K562 (cell line): ENCODE results near the gene HNF4A. TPM values are rescaled to one million over a fixed set of nuclear protein-coding genes. Genes with fewer than 3 reads are reported as not detected.

Source experiments
- ATAC-seq: fragments of 200-7000 bp; cut with Tn5 transposase; 3 replicates; pipeline ENCODE4 v1.9.1; 2020; ENCODE audit warnings: moderate library complexity
- BruUV-seq: library from RNA; stranded (reverse); fragments of 400-500 nt; replicated peaks from 2 replicates; lab custom pipeline; 2021; lab: Mats Ljungman, UMichigan
- CTCF ChIA-PET: fragments of 300-600 bp; formaldehyde crosslinking; extraction: SDS; loops from one replicate; lab custom pipeline; 2021; ENCODE audit warnings: low intra/inter-chr PET ratio; lab: Yijun Ruan, JAX
- POLR2A ChIA-PET: fragments of 300-600, 350-650 bp; sonication (Branson Sonifier 250); formaldehyde crosslinking; extraction: SDS; loops from one replicate; lab custom pipeline; 2021; ENCODE audit warnings: antibody characterized with exemption, inconsistent platforms; lab: Yijun Ruan, JAX
- DNase-seq, 4 experiments: peaks; one replicate each; pipeline versions ENCODE4 v3.0.0 to v3.0.0-alpha.2; 2011 to 2018; ENCODE audit warnings: low spot score in 3 of 4, mixed read lengths in 3 of 4; ENCODE audit errors: extremely low read depth in 1 of 4
- FAIRE-seq: peaks from 2 replicates; lab custom pipeline; 2011; peaks lifted over from hg19 to GRCh38; lab: Jason Lieb, UNC
- H2AFZ ChIP-seq: 2 replicates; pipeline ENCODE4 v1.6.0; 2011; ENCODE audit warnings: low read depth, low read length, control low read depth, inconsistent platforms
- H3K27ac ChIP-seq: fragments of 200-600 bp; 3 replicates; pipeline ENCODE4 v1.8.0; 2011; ENCODE audit warnings: low read depth, mild to moderate bottlenecking, control low read depth, inconsistent platforms, low read length, moderate library complexity, mixed read lengths; ENCODE audit errors: extremely low read depth
- H3K27me3 ChIP-seq, 2 experiments: fragments of 300-600 bp in 1 of 2; 2 replicates in 1 of 2; 3 replicates in 1 of 2; pipeline versions ENCODE4 v1.6.0 to v1.8.0; 2011; ENCODE audit warnings: inconsistent platforms in 2 of 2, low read length in 2 of 2, mild to moderate bottlenecking in 1 of 2, mixed read lengths in 1 of 2, moderate library complexity in 1 of 2; ENCODE audit not compliant: control insufficient read depth in 2 of 2, insufficient read depth in 2 of 2
- H3K36me3 ChIP-seq: fragments of 300-600 bp; 3 replicates; pipeline ENCODE4 v1.8.0; 2011; ENCODE audit warnings: mild to moderate bottlenecking, low read length, inconsistent platforms; ENCODE audit not compliant: control insufficient read depth, insufficient read depth
- H3K4me1 ChIP-seq, 2 experiments: fragments of 200-600 bp in 1 of 2; replicated peaks in 1 of 2; 2 replicates in 1 of 2; 3 replicates in 1 of 2; pipeline versions ENCODE4 v1.5.1 to v1.8.0; 2011; ENCODE audit warnings: inconsistent platforms in 2 of 2, low read length in 2 of 2, mild to moderate bottlenecking in 1 of 2, mixed read lengths in 1 of 2, moderate library complexity in 1 of 2; ENCODE audit not compliant: control insufficient read depth in 2 of 2, insufficient read depth in 2 of 2
- H3K4me2 ChIP-seq: 2 replicates; pipeline ENCODE4 v1.6.1; 2011; ENCODE audit warnings: low read length, control low read depth, inconsistent platforms, mixed read lengths; ENCODE audit not compliant: insufficient read depth
- H3K4me3 ChIP-seq: fragments of 200-600 bp; sonication (generic), shearing (Covaris generic); 2 replicates; pipeline ENCODE4 v1.5.1; 2016; ENCODE audit warnings: control low read depth, inconsistent platforms
- H3K79me2 ChIP-seq: fragments of 200-600 bp; 3 replicates; pipeline ENCODE4 v1.8.0; 2011; ENCODE audit warnings: low read length, inconsistent platforms; ENCODE audit not compliant: control insufficient read depth, insufficient read depth
- H3K9ac ChIP-seq, 2 experiments: 2 replicates each; pipeline versions ENCODE4 v1.6.0 to v1.6.1; 2011; ENCODE audit warnings: low read depth in 2 of 2, low read length in 2 of 2, control low read depth in 1 of 2, inconsistent platforms in 1 of 2, mild to moderate bottlenecking in 1 of 2, mixed read lengths in 1 of 2; ENCODE audit not compliant: insufficient read depth in 1 of 2
- H3K9me1 ChIP-seq: one replicate; pipeline ENCODE4 v1.6.0; 2011; ENCODE audit warnings: inconsistent platforms, mild to moderate bottlenecking, low read length, moderate library complexity; ENCODE audit not compliant: control insufficient read depth, insufficient read depth
- H3K9me3 ChIP-seq: replicated peaks from 2 replicates; pipeline ENCODE4 v1.5.1; 2011; ENCODE audit warnings: low read depth, low read length, inconsistent platforms; ENCODE audit not compliant: control insufficient read depth, insufficient read depth
- H4K20me1 ChIP-seq: replicated peaks from 2 replicates; pipeline ENCODE4 v1.6.1; 2011; ENCODE audit warnings: low read length, inconsistent platforms, mixed read lengths; ENCODE audit not compliant: control insufficient read depth, insufficient read depth
- GTF2F1 ChIP-seq: IDR thresholded peaks from 2 replicates; pipeline ENCODE4 v1.6.1; 2011; ENCODE audit warnings: low read depth, low read length, improper control_type of control experiment
- HIVEP1 ChIP-seq: fragments of 250-450 bp; sonication (Bioruptor Pico); IDR thresholded peaks from 2 replicates; pipeline ENCODE4 v1.4.0; 2020; ENCODE audit warnings: mild to moderate bottlenecking
- LCOR ChIP-seq: sonication (generic); formaldehyde crosslinking; IDR thresholded peaks from 2 replicates; pipeline ENCODE4 v1.8.0; 2022; ENCODE audit warnings: mild to moderate bottlenecking, missing genetic modification reagents
- NCOA1 ChIP-seq: fragments of 450-650 bp; IDR thresholded peaks from 2 replicates; pipeline ENCODE4 v1.6.1; 2016; ENCODE audit warnings: low read depth
- NFIC ChIP-seq: fragments of 450-650 bp; IDR thresholded peaks from 2 replicates; pipeline ENCODE4 v1.6.1; 2017; ENCODE audit warnings: mild to moderate bottlenecking, inconsistent platforms
- ZNF561 ChIP-seq: fragments of 450-650 bp; formaldehyde crosslinking; conservative IDR thresholded peaks from 2 replicates; pipeline ENCODE4 v1.4.0; 2020; ENCODE audit warnings: mild to moderate bottlenecking, moderate library complexity
- ZNF766 ChIP-seq: fragments of 200-800 bp; sonication (Bioruptor generic); conservative IDR thresholded peaks from 2 replicates; pipeline ENCODE4 v1.6.1; 2016; ENCODE audit warnings: missing genetic modification characterization, missing compliant biosample characterization
- WGBS: fragments of 100-300 bp; shearing (Covaris generic); methylation state at CpG from one replicate; pipeline ENCODE4 v1.1.6; 2016; ENCODE audit warnings: low coverage, mixed read lengths; ENCODE audit not compliant: insufficient coverage; ENCODE audit errors: missing lambda C conversion rate; 5-methylcytosine and 5-hydroxymethylcytosine counted together
- in situ Hi-C: fragments of 300-500 bp; cut with MboI; formaldehyde crosslinking; loops from 4 replicates; pipeline ENCODE4 v1.15.0; 2018; ENCODE audit warnings: inconsistent platforms, mixed read lengths
- intact Hi-C: fragments of 100-400 bp; cut with micrococcal nuclease; formaldehyde crosslinking; loops from 2 replicates; pipeline ENCODE4 v1.14.2; 2022
- polyA plus RNA-seq, 8 experiments: library from polyadenylated mRNA; depleted of rRNA in 4 of 8; stranded (reverse) in 5 of 8; unstranded in 3 of 8; fragments of >200 nt; fragmentation: Nextera tagmentation in 2 of 8; fragmentation: Illumina TruSeq in 1 of 8; extraction: Ambion mirVana in 2 of 8; extraction: Trizol in 1 of 8; gene quantifications; 2 replicates each; pipeline versions ENCODE4 v1.2.1 to v1.2.3, GENCODE V29; 2011 to 2014; ENCODE audit warnings: inconsistent platforms in 1 of 8, missing spikeins in 1 of 8
- total RNA-seq, 7 experiments: library from RNA; depleted of rRNA in 6 of 7; stranded (reverse); fragments of >200 nt in 6 of 7; fragmentation: Illumina TruSeq in 2 of 7; extraction: Trizol in 2 of 7; gene quantifications; 2 replicates each; pipeline versions ENCODE4 v1.2.1 to v1.2.3, GENCODE V29; 2011 to 2021; ENCODE audit warnings: low replicate concordance in 1 of 7
- TF ChIP-seq, protein P1 (sequence below): IDR thresholded peaks from 3 replicates; pipeline ENCODE4 v1.6.1; 2011; ENCODE audit warnings: borderline replicate concordance, mild to moderate bottlenecking, moderate library complexity; ENCODE audit not compliant: insufficient read length; ENCODE audit errors: extremely low read depth
- TF ChIP-seq, protein P2 (sequence below): fragments of 250-450 bp; sonication (Bioruptor Pico); IDR thresholded peaks from 2 replicates; pipeline ENCODE4 v1.9.0; 2021; ENCODE audit warnings: mild to moderate bottlenecking, inconsistent platforms
- TF ChIP-seq, protein P3 (sequence below): sonication (generic); formaldehyde crosslinking; IDR thresholded peaks from 2 replicates; pipeline ENCODE4 v1.8.0; 2023; ENCODE audit warnings: missing genetic modification reagents, mild to moderate bottlenecking, borderline replicate concordance

HNF4A gene
- total and polyA plus RNA-seq, 9 of the 15 experiments (the other 6 are each of a cell fraction or from before 2014, with no cell fraction given), result 0.03 to 0.27 (median 0.08) TPM; not detected in 5

DNA sequence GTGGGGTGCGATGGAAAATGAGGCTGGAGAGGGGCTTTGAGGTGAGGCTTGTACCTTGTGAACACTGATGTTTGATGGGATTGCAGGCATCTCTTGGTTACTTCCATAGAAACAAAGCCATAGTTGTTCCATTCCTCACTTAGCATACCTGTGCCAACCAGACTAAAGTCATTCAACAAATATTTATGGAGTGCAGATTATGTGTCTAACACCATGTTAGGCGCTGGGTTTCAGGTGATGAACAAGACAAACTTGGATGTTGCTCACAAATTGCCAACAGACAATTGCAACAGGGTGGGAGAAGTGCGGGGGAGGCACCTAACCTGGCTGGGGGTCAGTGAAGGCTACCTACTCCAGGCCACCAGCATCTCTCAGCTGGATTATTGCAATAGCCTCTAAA, 121.7 kb downstream of the HNF4A start:
- peaks cover 17 to 22% of the 10 kb centered on the region in 2 experiments; a peak in 4 of 5 replicates for H3K4me1 ChIP-seq
- DNase-seq (no peak), FAIRE-seq (no peak), ATAC-seq (no peak)
- in situ Hi-C loops, result no loop called here
- H3K27me3 ChIP-seq, result no peaks in the 10 kb centered on the region; a peak in 1 of 5 replicates
- WGBS, result 85% methylated on average over 3 of the region's 3 CpGs
- peaks cover 15% of the 10 kb centered on the region; the same call in 2 of the 3 replicates for H3K36me3 ChIP-seq
- H4K20me1 ChIP-seq, result no peaks in the 10 kb centered on the region
- H3K9me1 ChIP-seq, result no peaks in the 10 kb centered on the region
- H3K4me3 ChIP-seq, result no peak overlapping the region
- peaks cover 14% of the 10 kb centered on the region; the same call in 1 of the 3 replicates for H3K79me2 ChIP-seq
- no peak overlapping the region for H2AFZ ChIP-seq
- POLR2A ChIA-PET, result interaction anchor here (1.4 kb wide), 1 partner anchor 10 kb away, joined by 5 read pairs; no protein-coding TSS in a partner anchor
- CTCF ChIA-PET, result no interaction called here
- H3K9me3 ChIP-seq, result no peaks in the 10 kb centered on the region
- H3K9ac ChIP-seq, result no peak overlapping the region
- no peak overlapping the region for H3K27ac ChIP-seq
- no peak overlapping the region for H3K4me2 ChIP-seq
- BruUV-seq, result no TSS peak
- intact Hi-C loops, result no loop called here
- TF ChIP-seq ZNF561 (CRISPR knock-in tag) (no peak), HIVEP1 (CRISPR knock-in tag) (no peak), ZNF766 (CRISPR knock-in tag) (no peak), NFIC (no peak), GTF2F1 (no peak), LCOR (CRISPR knock-in tag) (no peak), NCOA1 (no peak)
- TF ChIP-seq, protein P1, sequence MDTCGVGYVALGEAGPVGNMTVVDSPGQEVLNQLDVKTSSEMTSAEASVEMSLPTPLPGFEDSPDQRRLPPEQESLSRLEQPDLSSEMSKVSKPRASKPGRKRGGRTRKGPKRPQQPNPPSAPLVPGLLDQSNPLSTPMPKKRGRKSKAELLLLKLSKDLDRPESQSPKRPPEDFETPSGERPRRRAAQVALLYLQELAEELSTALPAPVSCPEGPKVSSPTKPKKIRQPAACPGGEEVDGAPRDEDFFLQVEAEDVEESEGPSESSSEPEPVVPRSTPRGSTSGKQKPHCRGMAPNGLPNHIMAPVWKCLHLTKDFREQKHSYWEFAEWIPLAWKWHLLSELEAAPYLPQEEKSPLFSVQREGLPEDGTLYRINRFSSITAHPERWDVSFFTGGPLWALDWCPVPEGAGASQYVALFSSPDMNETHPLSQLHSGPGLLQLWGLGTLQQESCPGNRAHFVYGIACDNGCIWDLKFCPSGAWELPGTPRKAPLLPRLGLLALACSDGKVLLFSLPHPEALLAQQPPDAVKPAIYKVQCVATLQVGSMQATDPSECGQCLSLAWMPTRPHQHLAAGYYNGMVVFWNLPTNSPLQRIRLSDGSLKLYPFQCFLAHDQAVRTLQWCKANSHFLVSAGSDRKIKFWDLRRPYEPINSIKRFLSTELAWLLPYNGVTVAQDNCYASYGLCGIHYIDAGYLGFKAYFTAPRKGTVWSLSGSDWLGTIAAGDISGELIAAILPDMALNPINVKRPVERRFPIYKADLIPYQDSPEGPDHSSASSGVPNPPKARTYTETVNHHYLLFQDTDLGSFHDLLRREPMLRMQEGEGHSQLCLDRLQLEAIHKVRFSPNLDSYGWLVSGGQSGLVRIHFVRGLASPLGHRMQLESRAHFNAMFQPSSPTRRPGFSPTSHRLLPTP, result no peak
- TF ChIP-seq, protein P2, sequence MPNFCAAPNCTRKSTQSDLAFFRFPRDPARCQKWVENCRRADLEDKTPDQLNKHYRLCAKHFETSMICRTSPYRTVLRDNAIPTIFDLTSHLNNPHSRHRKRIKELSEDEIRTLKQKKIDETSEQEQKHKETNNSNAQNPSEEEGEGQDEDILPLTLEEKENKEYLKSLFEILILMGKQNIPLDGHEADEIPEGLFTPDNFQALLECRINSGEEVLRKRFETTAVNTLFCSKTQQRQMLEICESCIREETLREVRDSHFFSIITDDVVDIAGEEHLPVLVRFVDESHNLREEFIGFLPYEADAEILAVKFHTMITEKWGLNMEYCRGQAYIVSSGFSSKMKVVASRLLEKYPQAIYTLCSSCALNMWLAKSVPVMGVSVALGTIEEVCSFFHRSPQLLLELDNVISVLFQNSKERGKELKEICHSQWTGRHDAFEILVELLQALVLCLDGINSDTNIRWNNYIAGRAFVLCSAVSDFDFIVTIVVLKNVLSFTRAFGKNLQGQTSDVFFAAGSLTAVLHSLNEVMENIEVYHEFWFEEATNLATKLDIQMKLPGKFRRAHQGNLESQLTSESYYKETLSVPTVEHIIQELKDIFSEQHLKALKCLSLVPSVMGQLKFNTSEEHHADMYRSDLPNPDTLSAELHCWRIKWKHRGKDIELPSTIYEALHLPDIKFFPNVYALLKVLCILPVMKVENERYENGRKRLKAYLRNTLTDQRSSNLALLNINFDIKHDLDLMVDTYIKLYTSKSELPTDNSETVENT (CRISPR knock-in tag), result no peak
- TF ChIP-seq, protein P3, sequence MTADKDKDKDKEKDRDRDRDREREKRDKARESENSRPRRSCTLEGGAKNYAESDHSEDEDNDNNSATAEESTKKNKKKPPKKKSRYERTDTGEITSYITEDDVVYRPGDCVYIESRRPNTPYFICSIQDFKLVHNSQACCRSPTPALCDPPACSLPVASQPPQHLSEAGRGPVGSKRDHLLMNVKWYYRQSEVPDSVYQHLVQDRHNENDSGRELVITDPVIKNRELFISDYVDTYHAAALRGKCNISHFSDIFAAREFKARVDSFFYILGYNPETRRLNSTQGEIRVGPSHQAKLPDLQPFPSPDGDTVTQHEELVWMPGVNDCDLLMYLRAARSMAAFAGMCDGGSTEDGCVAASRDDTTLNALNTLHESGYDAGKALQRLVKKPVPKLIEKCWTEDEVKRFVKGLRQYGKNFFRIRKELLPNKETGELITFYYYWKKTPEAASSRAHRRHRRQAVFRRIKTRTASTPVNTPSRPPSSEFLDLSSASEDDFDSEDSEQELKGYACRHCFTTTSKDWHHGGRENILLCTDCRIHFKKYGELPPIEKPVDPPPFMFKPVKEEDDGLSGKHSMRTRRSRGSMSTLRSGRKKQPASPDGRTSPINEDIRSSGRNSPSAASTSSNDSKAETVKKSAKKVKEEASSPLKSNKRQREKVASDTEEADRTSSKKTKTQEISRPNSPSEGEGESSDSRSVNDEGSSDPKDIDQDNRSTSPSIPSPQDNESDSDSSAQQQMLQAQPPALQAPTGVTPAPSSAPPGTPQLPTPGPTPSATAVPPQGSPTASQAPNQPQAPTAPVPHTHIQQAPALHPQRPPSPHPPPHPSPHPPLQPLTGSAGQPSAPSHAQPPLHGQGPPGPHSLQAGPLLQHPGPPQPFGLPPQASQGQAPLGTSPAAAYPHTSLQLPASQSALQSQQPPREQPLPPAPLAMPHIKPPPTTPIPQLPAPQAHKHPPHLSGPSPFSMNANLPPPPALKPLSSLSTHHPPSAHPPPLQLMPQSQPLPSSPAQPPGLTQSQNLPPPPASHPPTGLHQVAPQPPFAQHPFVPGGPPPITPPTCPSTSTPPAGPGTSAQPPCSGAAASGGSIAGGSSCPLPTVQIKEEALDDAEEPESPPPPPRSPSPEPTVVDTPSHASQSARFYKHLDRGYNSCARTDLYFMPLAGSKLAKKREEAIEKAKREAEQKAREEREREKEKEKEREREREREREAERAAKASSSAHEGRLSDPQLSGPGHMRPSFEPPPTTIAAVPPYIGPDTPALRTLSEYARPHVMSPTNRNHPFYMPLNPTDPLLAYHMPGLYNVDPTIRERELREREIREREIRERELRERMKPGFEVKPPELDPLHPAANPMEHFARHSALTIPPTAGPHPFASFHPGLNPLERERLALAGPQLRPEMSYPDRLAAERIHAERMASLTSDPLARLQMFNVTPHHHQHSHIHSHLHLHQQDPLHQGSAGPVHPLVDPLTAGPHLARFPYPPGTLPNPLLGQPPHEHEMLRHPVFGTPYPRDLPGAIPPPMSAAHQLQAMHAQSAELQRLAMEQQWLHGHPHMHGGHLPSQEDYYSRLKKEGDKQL (CRISPR knock-in tag), result no peak
